ENCODE results near the gene PPP1R14C. TPM values are rescaled to one million over a fixed set of nuclear protein-coding genes. Genes with fewer than 3 reads are reported as not detected.

Gene PPP1R14C
- total and polyA plus RNA-seq, 7 donors = 5.9 to 62.8 (median 22.5) TPM

GRCh38 chr6:150298676-150299075, 155.8 kb downstream of the PPP1R14C start:
- WGBS, 3 donors = 35 to 66% (median 46%) methylated on average over 1 of the region's 1 CpG

More at GRCh38 chr6:150298676-150299075, 155.8 kb downstream of the PPP1R14C start:
- no peak for TF ChIP-seq CTCF (IDR thresholded peaks at IDR 0.05)
- intact Hi-C loops (cut with DNase I) = no loop called here
- no peak for DNase-seq
- Histone ChIP-seq H3K27me3 (ENCODE audit: insufficient read depth in 3 of 3, low read length in 2 of 3) (no peaks in the 10 kb centered on the region), H3K4me1 (peaks cover 13% of the 10 kb centered on the region), H3K27ac (no peak overlapping the region), H3K4me3 (no peak overlapping the region), H3K9me3 (peaks cover 21% of the 10 kb centered on the region), H3K36me3 (ENCODE audit: insufficient read depth in 1 of 2, low read depth in 1 of 2) (no peaks in the 10 kb centered on the region)
- no peak for ATAC-seq

Other genes starting within 250 kb of the PPP1R14C start
- gene RAET1E, start 244.9 kb upstream of the PPP1R14C start, total RNA-seq = 1 to 10 TPM; 1.4 to 6.2 (median 3.9) TPM
- 10 to 100 TPM in 1 of 3 donors, under 1 TPM in 2; 0.04 to 17.2 (median 0.31) TPM for gene RAET1E, start 244.9 kb upstream of the PPP1R14C start, polyA plus RNA-seq
- 1 to 10 TPM in 1 of 4 donors, under 1 TPM in 2, not detected in 1; 0.40 to 1.1 (median 0.64) TPM for gene RAET1G, start 219.9 kb upstream of the PPP1R14C start, total RNA-seq
- under 1 TPM; 0.04 to 0.73 (median 0.24) TPM for gene RAET1G, start 219.9 kb upstream of the PPP1R14C start, polyA plus RNA-seq
- gene ULBP2, start 201.0 kb upstream of the PPP1R14C start, total RNA-seq = under 1 TPM in 3 of 4 donors, not detected in 1; 0.25 to 0.75 (median 0.69) TPM
- gene ULBP2, start 201.0 kb upstream of the PPP1R14C start, polyA plus RNA-seq = under 1 TPM; 0.17 to 0.81 (median 0.59) TPM
- gene ULBP1, start 179.1 kb upstream of the PPP1R14C start, total RNA-seq = under 1 TPM; 0.06 to 0.12 (median 0.10) TPM
- gene ULBP1, start 179.1 kb upstream of the PPP1R14C start, polyA plus RNA-seq = under 1 TPM; 0.03 to 0.10 (median 0.03) TPM
- not detected for gene RAET1L, start 117.5 kb upstream of the PPP1R14C start, total RNA-seq
- under 1 TPM in 2 of 3 donors, not detected in 1; 0.06 to 0.07 TPM for gene RAET1L, start 117.5 kb upstream of the PPP1R14C start, polyA plus RNA-seq
- gene ULBP3, start 73.9 kb upstream of the PPP1R14C start, total RNA-seq = under 1 TPM; 0.34 to 0.67 (median 0.40) TPM
- under 1 TPM; 0.15 to 0.55 (median 0.32) TPM for gene ULBP3, start 73.9 kb upstream of the PPP1R14C start, polyA plus RNA-seq
- under 1 TPM in 1 of 4 donors, not detected in 3; 0.28 TPM for gene IYD, start 226.0 kb downstream of the PPP1R14C start, total RNA-seq
- gene IYD, start 226.0 kb downstream of the PPP1R14C start, polyA plus RNA-seq = under 1 TPM in 2 of 3 donors, not detected in 1; 0.04 to 0.05 TPM

All from psoas muscle (tissue), 8 donors.